Measurements from ENCODE around the gene FUT8. TPM values are rescaled to one million over a fixed set of nuclear protein-coding genes. Genes with fewer than 3 reads are reported as not detected.
"Not testable (repeated sequence)": the region's sequence is repeated elsewhere in the genome, so short reads cannot be mapped to it uniquely, and the experiment has no call there.

FUT8 gene
- total and polyA plus RNA-seq, 2 donors (not counting 1 experiment from before 2014, with no cell fraction given), result 13.2 to 91.8 TPM

DNA sequence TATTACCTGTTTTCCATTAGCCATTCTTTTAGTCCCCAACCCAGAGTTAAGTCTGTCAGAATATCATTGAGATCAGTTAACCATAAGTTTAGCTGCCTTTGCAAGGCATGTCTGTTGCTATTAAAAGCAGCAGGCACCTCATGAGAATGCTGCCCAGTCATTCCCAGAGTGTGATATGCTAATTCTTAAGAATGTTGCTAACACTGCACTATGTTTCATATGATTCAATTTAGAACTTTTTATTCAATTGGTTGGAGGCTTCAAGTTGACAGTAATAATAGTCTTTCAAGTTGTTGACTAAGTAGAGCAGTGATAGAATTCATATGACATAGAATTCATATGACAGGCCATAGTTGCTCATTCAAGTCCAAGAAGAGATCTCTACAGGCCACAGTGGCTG, 292.3 kb downstream of the FUT8 start:
- Mint-ChIP-seq H3K4me3 (no peak overlapping the region), H3K27ac (no peak overlapping the region), H3K4me1 (peaks cover 2% of the 10 kb centered on the region), H3K9me3 (ENCODE audit: insufficient read depth) (peaks cover 5% of the 10 kb centered on the region), H3K27me3 (no peaks in the 10 kb centered on the region)
- no peaks in the 10 kb centered on the region for H3K4me1 ChIP-seq (ENCODE audit: control insufficient read depth in 2 of 2, insufficient read depth in 2 of 2, low read length in 2 of 2)
- ChIA-PET POLR2A (no interaction called here), CTCF (interaction anchor here (0.6 kb wide), 1 partner anchor 252 kb away, joined by 3 read pairs; no protein-coding TSS in a partner anchor)
- peaks cover 4 to 6% of the 10 kb centered on the region in 2 experiments for H3K36me3 ChIP-seq (replicated peaks in 1 of 2; ENCODE audit: control extremely low read depth in 1 of 2, control insufficient read depth in 1 of 2, extremely low read depth in 1 of 2, insufficient read depth in 2 of 2, low read length in 1 of 2)
- no peak overlapping the region for H3K9ac ChIP-seq (ENCODE audit: low read length)
- no peaks in the 10 kb centered on the region for H3K9me3 ChIP-seq (ENCODE audit: control extremely low read depth in 1 of 3, control insufficient read depth in 2 of 3, insufficient read depth in 1 of 3, low read length in 2 of 3)
- H3K27me3 ChIP-seq (replicated peaks in 1 of 4; ENCODE audit: control extremely low read depth in 1 of 4, control insufficient read depth in 3 of 4, insufficient read depth in 4 of 4, low read length in 3 of 4), result no peaks in the 10 kb centered on the region
- no peak for DNase-seq
- no peak overlapping the region for H3K4me3 ChIP-seq (ENCODE audit: control extremely low read depth in 1 of 5, extremely low read depth in 1 of 5, insufficient read depth in 1 of 5, low read depth in 2 of 5, low read length in 4 of 5)
- H4K20me1 ChIP-seq (ENCODE audit: control insufficient read depth, insufficient read depth, low read length, poor library complexity, severe bottlenecking), result no peaks in the 10 kb centered on the region
- no peak overlapping the region for H2AFZ ChIP-seq (ENCODE audit: insufficient read depth, low read depth, low read length, poor library complexity, severe bottlenecking)
- H3K27ac ChIP-seq (ENCODE audit: low read length in 2 of 2), result no peak overlapping the region
- TF ChIP-seq EZH2 (IDR thresholded peaks at IDR 0.05; ENCODE audit: borderline replicate concordance, insufficient read depth, low read depth, low read length, poor library complexity, severe bottlenecking), result no peak
- TF ChIP-seq, protein P1, sequence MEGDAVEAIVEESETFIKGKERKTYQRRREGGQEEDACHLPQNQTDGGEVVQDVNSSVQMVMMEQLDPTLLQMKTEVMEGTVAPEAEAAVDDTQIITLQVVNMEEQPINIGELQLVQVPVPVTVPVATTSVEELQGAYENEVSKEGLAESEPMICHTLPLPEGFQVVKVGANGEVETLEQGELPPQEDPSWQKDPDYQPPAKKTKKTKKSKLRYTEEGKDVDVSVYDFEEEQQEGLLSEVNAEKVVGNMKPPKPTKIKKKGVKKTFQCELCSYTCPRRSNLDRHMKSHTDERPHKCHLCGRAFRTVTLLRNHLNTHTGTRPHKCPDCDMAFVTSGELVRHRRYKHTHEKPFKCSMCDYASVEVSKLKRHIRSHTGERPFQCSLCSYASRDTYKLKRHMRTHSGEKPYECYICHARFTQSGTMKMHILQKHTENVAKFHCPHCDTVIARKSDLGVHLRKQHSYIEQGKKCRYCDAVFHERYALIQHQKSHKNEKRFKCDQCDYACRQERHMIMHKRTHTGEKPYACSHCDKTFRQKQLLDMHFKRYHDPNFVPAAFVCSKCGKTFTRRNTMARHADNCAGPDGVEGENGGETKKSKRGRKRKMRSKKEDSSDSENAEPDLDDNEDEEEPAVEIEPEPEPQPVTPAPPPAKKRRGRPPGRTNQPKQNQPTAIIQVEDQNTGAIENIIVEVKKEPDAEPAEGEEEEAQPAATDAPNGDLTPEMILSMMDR (IDR thresholded peaks at IDR 0.05), result no peak
- intact Hi-C loops (cut with micrococcal nuclease), result no loop called here
- peaks cover 8% of the 10 kb centered on the region for H3K79me2 ChIP-seq (ENCODE audit: control insufficient read depth, insufficient read depth, low read length)
- H3K4me2 ChIP-seq (replicated peaks; ENCODE audit: low read depth, low read length, poor library complexity, severe bottlenecking), result no peak overlapping the region
- ATAC-seq (ENCODE audit: low read depth), result no peak

DNA sequence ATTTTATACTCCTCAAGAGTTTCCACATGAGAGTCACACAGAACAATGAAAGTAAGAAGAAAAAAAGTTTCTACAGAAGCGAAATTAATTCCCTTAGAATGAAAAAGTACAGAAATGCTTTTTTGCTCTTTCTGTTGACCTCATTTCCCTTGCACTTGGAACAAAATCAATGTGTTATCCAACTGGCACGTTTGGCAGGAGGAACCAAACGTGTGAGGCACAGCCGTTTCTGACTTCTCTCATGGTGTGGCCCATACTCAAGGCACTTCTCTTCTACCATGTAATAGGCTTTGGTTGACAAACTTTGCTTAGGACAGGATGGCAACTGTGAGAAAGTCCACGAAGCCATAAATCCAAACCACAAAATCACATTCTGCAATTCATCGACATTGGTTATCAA, 297.0 kb downstream of the FUT8 start:
- peaks cover 0 to 6% (median 3%) of the 10 kb centered on the region in 3 donors for H3K9me3 ChIP-seq (ENCODE audit: control extremely low read depth in 1 of 3, control insufficient read depth in 2 of 3, insufficient read depth in 1 of 3, low read length in 2 of 3)
- peaks cover 2 to 6% of the 10 kb centered on the region in 2 experiments for H3K36me3 ChIP-seq (replicated peaks in 1 of 2; ENCODE audit: control extremely low read depth in 1 of 2, control insufficient read depth in 1 of 2, extremely low read depth in 1 of 2, insufficient read depth in 2 of 2, low read length in 1 of 2)
- 78% methylated on average over 4 of the region's 6 CpGs for WGBS (ENCODE audit: insufficient coverage)
- Mint-ChIP-seq H3K9me3 (ENCODE audit: insufficient read depth) (peaks cover 9% of the 10 kb centered on the region), H3K27ac (no peak overlapping the region), H3K4me3 (no peak overlapping the region), H3K4me1 (peaks cover 5% of the 10 kb centered on the region), H3K27me3 (no peaks in the 10 kb centered on the region)
- TF ChIP-seq, protein P1 (IDR thresholded peaks at IDR 0.05), result no peak
- TF ChIP-seq EZH2 (IDR thresholded peaks at IDR 0.05; ENCODE audit: borderline replicate concordance, insufficient read depth, low read depth, low read length, poor library complexity, severe bottlenecking), result no peak
- intact Hi-C loops (cut with micrococcal nuclease), result no loop called here
- peaks cover 10% of the 10 kb centered on the region for H3K79me2 ChIP-seq (ENCODE audit: control insufficient read depth, insufficient read depth, low read length)
- ChIA-PET POLR2A (no interaction called here), CTCF (no interaction called here)
- H3K9ac ChIP-seq (ENCODE audit: low read length), result no peak overlapping the region
- no peak overlapping the region for H2AFZ ChIP-seq (ENCODE audit: insufficient read depth, low read depth, low read length, poor library complexity, severe bottlenecking)
- no peaks in the 10 kb centered on the region for H3K4me1 ChIP-seq (ENCODE audit: control insufficient read depth in 2 of 2, insufficient read depth in 2 of 2, low read length in 2 of 2)
- DNase-seq (no peak), ATAC-seq (ENCODE audit: low read depth) (no peak)
- H4K20me1 ChIP-seq (ENCODE audit: control insufficient read depth, insufficient read depth, low read length, poor library complexity, severe bottlenecking), result no peaks in the 10 kb centered on the region
- H3K27ac ChIP-seq (ENCODE audit: low read length in 2 of 2), result no peak overlapping the region
- no peaks in the 10 kb centered on the region for H3K27me3 ChIP-seq (replicated peaks in 1 of 4; ENCODE audit: control extremely low read depth in 1 of 4, control insufficient read depth in 3 of 4, insufficient read depth in 4 of 4, low read length in 3 of 4)
- H3K4me2 ChIP-seq (replicated peaks; ENCODE audit: low read depth, low read length, poor library complexity, severe bottlenecking), result no peak overlapping the region
- H3K4me3 ChIP-seq (ENCODE audit: control extremely low read depth in 1 of 5, extremely low read depth in 1 of 5, insufficient read depth in 1 of 5, low read depth in 2 of 5, low read length in 4 of 5), result no peak overlapping the region

DNA sequence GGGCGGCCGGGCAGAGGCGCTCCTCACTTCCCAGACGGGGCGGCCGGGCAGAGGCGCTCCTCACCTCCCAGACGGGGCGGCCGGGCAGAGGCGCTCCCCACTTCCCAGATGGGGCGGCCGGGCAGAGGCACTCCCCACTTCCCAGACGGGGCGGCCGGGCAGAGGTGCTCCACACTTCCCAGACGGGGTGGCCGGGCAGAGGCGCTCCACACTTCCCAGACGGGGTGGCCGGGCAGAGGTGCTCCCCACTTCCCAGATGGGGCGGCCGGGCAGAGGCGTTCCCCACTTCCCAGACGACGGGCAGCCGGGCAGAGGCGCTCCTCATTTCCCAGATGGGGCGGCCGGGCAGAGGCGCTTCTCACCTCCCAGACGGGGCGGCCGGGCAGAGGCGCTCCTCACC, 304.3 kb downstream of the FUT8 start:
- CTCF ChIA-PET, result not testable (repeated sequence)

More for the DNA sequence above, 304.3 kb downstream of the FUT8 start:
- POLR2A ChIA-PET; intact Hi-C loops (cut with micrococcal nuclease); H3K9ac ChIP-seq (ENCODE audit: low read length); H3K27ac ChIP-seq (ENCODE audit: low read length in 2 of 2); H3K27me3 ChIP-seq (replicated peaks in 1 of 4; ENCODE audit: control extremely low read depth in 1 of 4, control insufficient read depth in 3 of 4, insufficient read depth in 4 of 4, low read length in 3 of 4); H3K4me3 Mint-ChIP-seq; ATAC-seq (ENCODE audit: low read depth); DNase-seq; H3K4me2 ChIP-seq (replicated peaks; ENCODE audit: low read depth, low read length, poor library complexity, severe bottlenecking); H2AFZ ChIP-seq (ENCODE audit: insufficient read depth, low read depth, low read length, poor library complexity, severe bottlenecking); H3K4me3 ChIP-seq (ENCODE audit: control extremely low read depth in 1 of 5, extremely low read depth in 1 of 5, insufficient read depth in 1 of 5, low read depth in 2 of 5, low read length in 4 of 5); H3K4me1 ChIP-seq (ENCODE audit: control insufficient read depth in 2 of 2, insufficient read depth in 2 of 2, low read length in 2 of 2); H3K27ac Mint-ChIP-seq; H3K27me3 Mint-ChIP-seq; H4K20me1 ChIP-seq (ENCODE audit: control insufficient read depth, insufficient read depth, low read length, poor library complexity, severe bottlenecking); H3K4me1 Mint-ChIP-seq; H3K36me3 ChIP-seq (replicated peaks in 1 of 2; ENCODE audit: control extremely low read depth in 1 of 2, control insufficient read depth in 1 of 2, extremely low read depth in 1 of 2, insufficient read depth in 2 of 2, low read length in 1 of 2): not testable (repeated sequence)
- WGBS (ENCODE audit: insufficient coverage), result 97% methylated on average over 21 of the region's 35 CpGs
- Histone ChIP-seq H3K79me2 (ENCODE audit: control insufficient read depth, insufficient read depth, low read length) (peaks cover 18% of the 10 kb centered on the region), H3K9me3 (ENCODE audit: control extremely low read depth in 1 of 3, control insufficient read depth in 2 of 3, insufficient read depth in 1 of 3, low read length in 2 of 3) (peaks cover 7 to 15% (median 11%) of the 10 kb centered on the region in 3 donors)
- H3K9me3 Mint-ChIP-seq (ENCODE audit: insufficient read depth), result peaks cover 12% of the 10 kb centered on the region
